GM12872 (cell line): ENCODE data around the gene BACH2.

Experiments used
- CTCF ChIP-seq: IDR thresholded peaks from 3 replicates; pipeline ENCODE4 v1.5.1; 2011; ENCODE audit warnings: low read depth, mild to moderate bottlenecking, low read length, moderate library complexity; ENCODE audit not compliant: insufficient read depth

BACH2 gene

GRCh38 chr6:89985751-89986493, 310.7 kb downstream of the BACH2 start:
- TF ChIP-seq CTCF = no peak

DNA sequence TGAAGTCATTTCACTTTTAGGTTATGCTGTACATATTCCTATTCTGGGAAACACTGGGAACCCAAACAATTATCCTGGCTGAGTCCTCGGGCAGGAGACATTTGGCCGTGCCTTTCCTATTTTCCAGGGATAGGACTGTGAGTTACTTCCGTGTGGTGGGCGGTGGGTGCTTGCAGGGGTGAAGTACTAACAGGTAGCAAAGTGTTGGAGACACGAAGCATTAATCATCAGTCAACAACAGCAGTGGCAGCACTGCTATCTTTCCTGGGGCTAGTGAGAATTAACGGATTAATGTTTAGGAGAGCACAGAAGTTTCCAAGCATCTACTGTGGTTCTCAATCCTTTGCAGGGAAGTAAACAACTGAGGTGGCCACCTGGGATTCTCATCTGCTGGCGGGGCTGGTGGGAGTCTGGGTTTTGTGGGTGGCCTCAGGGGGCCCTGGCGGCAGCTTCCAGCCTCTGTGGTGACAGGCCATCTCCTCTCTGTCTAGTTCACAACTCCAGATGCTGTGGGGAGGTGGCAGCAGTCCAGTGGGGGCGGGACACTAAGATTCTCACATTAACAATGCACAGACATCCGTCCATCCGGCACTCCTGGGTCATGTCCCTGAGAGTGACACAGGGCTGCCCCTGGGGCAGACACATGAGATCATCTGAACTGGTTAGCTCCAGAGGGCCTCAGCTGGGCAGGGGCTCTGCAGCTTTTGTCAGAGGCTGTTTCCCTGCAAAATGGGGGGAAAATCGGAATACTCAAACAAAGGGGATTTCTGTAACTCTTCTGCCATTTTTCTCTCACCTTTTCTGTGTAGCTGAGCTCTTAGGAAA, 311.5 kb downstream of the BACH2 start:
- no peak for TF ChIP-seq CTCF

GRCh38 chr6:89980353-89980752, 316.3 kb downstream of the BACH2 start:
- TF ChIP-seq CTCF = no peak

DNA sequence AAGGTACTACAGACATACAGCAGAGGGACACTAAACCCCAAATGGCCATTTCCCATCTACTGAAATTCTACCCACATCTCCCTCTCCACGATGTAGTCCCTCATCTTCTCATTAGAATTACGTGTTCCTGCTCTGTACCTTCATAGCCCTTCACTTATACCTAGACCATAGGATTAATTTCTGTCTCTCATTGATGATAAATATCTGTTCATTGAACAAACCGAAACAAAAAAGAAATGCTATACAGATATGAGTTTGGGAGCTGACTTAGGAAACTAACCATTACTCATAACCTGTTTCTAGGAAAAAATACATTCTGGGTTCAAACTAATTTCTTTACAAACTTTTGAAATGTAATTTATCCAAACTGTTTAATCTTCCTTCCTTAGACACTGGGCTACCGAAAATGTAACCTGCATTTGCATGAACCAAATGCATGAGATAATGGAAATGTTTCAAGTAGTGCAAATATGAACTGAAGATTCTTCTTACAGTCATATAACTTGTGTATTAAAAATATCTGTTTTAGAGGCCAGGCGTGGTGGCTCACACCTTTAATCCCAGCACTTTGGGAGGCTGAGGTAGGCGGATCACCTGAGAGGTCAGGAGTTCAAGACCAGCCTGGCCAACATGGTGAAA, 317.0 kb downstream of the BACH2 start:
- no peak for TF ChIP-seq CTCF

DNA sequence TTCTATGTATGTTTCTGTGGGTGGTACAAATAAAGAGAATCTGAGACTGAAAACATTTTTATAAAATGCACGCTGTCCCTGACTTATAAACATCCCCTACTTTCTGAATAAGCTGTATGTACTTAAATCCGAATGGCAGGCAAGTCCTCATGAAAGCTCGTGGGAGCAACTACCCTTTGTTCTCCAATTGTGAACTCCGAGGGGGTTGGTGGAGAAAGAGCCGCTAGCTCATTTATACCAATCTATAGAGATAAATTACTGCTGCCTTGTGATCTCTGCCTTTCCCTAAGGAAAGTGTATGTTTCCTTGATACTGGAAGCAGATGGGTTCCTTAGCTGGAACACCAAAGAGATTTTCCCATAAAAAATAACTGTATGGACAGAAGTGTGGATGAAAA, 317.9 kb downstream of the BACH2 start:
- no peak for TF ChIP-seq CTCF

- no peak for TF ChIP-seq CTCF
Observed at GRCh38 chr6:89977808-89978748, 318.6 kb downstream of the BACH2 start.
